A549 (cell line): ENCODE data around the gene DCAF15.
"Not testable (repeated sequence)": the region's sequence is repeated elsewhere in the genome, so short reads cannot be mapped to it uniquely, and the experiment has no call there.

Experiments
- POLR2A ChIP-seq: IDR thresholded peaks from 2 replicates; pipeline ENCODE4 v1.6.1; 2012; ENCODE audit warnings: mild to moderate bottlenecking, low read length
- RAD21 ChIP-seq, 2 experiments: fragments of >200 bp in 1 of 2; sonication (Bioruptor Twin) in 1 of 2; formaldehyde crosslinking in 1 of 2; IDR thresholded peaks in 1 of 2; conservative IDR thresholded peaks in 1 of 2; 2 replicates in 1 of 2; 3 replicates in 1 of 2; pipeline ENCODE4 v1.6.1; 2012 to 2018; ENCODE audit warnings: inconsistent platforms in 1 of 2
- RCOR1 ChIP-seq: fragments of 150-350 bp; IDR thresholded peaks from 2 replicates; pipeline ENCODE4 v1.6.1; 2014; ENCODE audit warnings: antibody characterized with exemption, low read length, low read depth
- TF ChIP-seq, protein P1 (sequence below): fragments of 250-450 bp; sonication (Bioruptor Pico); IDR thresholded peaks from 2 replicates; pipeline ENCODE4 v1.5.0; 2020; ENCODE audit warnings: low read depth, mild to moderate bottlenecking, moderate library complexity
- TF ChIP-seq, protein P2 (sequence below): fragments of >200 bp; sonication (Bioruptor Twin); formaldehyde crosslinking; IDR thresholded peaks from 3 replicates; pipeline ENCODE4 v1.5.1; 2016

DNA sequence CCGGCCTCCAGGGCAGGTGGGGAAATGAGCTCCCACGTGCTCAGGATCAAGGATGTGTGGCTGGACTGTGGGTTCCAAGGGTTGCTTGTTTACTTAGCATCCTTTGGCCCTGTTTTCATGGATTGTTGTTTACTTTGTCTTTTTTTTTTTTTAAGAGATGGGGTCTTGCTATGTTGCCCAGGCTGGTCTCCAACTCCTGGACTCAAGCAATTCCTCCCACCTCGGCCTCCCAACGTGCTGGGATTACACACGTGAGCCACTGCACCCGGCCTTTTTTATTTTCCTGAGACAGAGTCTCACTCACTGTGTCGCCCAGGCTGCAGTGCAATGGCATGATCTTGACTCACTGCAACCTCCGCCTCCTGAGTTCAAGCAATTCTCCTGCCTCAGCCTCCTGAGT lies 14.9 kb downstream of the DCAF15 start:
- not testable (repeated sequence) for TF ChIP-seq RAD21 (conservative IDR thresholded peaks at IDR 0.05 in 1 of 2, IDR thresholded peaks at IDR 0.05 in 1 of 2); RCOR1; POLR2A
- TF ChIP-seq, protein P1, sequence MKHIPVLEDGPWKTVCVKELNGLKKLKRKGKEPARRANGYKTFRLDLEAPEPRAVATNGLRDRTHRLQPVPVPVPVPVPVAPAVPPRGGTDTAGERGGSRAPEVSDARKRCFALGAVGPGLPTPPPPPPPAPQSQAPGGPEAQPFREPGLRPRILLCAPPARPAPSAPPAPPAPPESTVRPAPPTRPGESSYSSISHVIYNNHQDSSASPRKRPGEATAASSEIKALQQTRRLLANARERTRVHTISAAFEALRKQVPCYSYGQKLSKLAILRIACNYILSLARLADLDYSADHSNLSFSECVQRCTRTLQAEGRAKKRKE (CRISPR knock-in tag): not testable (repeated sequence)
- TF ChIP-seq, protein P2, sequence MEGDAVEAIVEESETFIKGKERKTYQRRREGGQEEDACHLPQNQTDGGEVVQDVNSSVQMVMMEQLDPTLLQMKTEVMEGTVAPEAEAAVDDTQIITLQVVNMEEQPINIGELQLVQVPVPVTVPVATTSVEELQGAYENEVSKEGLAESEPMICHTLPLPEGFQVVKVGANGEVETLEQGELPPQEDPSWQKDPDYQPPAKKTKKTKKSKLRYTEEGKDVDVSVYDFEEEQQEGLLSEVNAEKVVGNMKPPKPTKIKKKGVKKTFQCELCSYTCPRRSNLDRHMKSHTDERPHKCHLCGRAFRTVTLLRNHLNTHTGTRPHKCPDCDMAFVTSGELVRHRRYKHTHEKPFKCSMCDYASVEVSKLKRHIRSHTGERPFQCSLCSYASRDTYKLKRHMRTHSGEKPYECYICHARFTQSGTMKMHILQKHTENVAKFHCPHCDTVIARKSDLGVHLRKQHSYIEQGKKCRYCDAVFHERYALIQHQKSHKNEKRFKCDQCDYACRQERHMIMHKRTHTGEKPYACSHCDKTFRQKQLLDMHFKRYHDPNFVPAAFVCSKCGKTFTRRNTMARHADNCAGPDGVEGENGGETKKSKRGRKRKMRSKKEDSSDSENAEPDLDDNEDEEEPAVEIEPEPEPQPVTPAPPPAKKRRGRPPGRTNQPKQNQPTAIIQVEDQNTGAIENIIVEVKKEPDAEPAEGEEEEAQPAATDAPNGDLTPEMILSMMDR: not testable (repeated sequence)
